Esophagus mucosa (tissue), 1 donor: ENCODE measurements around the gene ZCWPW1. TPM values are rescaled to one million over a fixed set of nuclear protein-coding genes. Genes with fewer than 3 reads are reported as not detected.

ENCODE experiments used
- total RNA-seq: library from RNA; stranded (reverse); gene quantifications from one replicate; pipeline ENCODE4 v1.2.4, GENCODE V29; 2023
- donor health status: DM: yes; HTN: yes; CAD: no.

Gene ZCWPW1
- total RNA-seq, 1 donor from 2014 or later: 1.4 TPM

Other genes starting within 250 kb of the ZCWPW1 start
- 0.36 TPM for gene PVRIG, start 208.8 kb downstream of the ZCWPW1 start, total RNA-seq
- gene SPDYE3, start 121.0 kb downstream of the ZCWPW1 start, total RNA-seq: not detected
- gene PILRB, start 70.6 kb downstream of the ZCWPW1 start, total RNA-seq: 15.0 TPM
- 2.7 TPM for gene PILRA, start 55.2 kb downstream of the ZCWPW1 start, total RNA-seq
- gene MEPCE, start 1.1 kb upstream of the ZCWPW1 start, total RNA-seq: 22.3 TPM
- gene PPP1R35, start 7.8 kb upstream of the ZCWPW1 start, total RNA-seq: 27.4 TPM
- 0.24 TPM for gene SPACDR, start 35.6 kb upstream of the ZCWPW1 start, total RNA-seq
- 31.1 TPM for gene TSC22D4, start 50.5 kb upstream of the ZCWPW1 start, total RNA-seq
- 0.16 TPM for gene NYAP1, start 55.2 kb upstream of the ZCWPW1 start, total RNA-seq
- 19.5 TPM for gene AGFG2, start 110.5 kb upstream of the ZCWPW1 start, total RNA-seq
- gene SAP25, start 145.2 kb upstream of the ZCWPW1 start, total RNA-seq: 0.32 TPM
- 19.3 TPM for gene LRCH4, start 157.4 kb upstream of the ZCWPW1 start, total RNA-seq
- gene FBXO24, start 157.6 kb upstream of the ZCWPW1 start, total RNA-seq: 0.32 TPM
- gene PCOLCE, start 173.7 kb upstream of the ZCWPW1 start, total RNA-seq: 5.2 TPM
- gene MOSPD3, start 183.8 kb upstream of the ZCWPW1 start, total RNA-seq: 23.2 TPM
- gene TFR2, start 212.8 kb upstream of the ZCWPW1 start, total RNA-seq: 0.68 TPM
- gene ACTL6B, start 227.7 kb upstream of the ZCWPW1 start, total RNA-seq: not detected
- gene GNB2, start 245.0 kb upstream of the ZCWPW1 start, total RNA-seq: 289 TPM